Epithelial cell of esophagus (primary cell): Measurements from ENCODE around the gene OR1I1.
A peak's percentile ranks its signal among the peaks of the same experiment; 100 is the strongest.
"Not testable (repeated sequence)": the region's sequence is repeated elsewhere in the genome, so short reads cannot be mapped to it uniquely, and the experiment has no call there.

ENCODE experiments used
- DNase-seq: peaks from one replicate; pipeline ENCODE4 v3.0.0; 2010; ENCODE audit warnings: low read depth
- H3K4me3 ChIP-seq: 2 replicates; pipeline ENCODE4 v1.5.1; 2011; ENCODE audit warnings: mild to moderate bottlenecking, low read length, control low read depth
- TF ChIP-seq, protein P1 (sequence below): IDR thresholded peaks from 2 replicates; pipeline ENCODE4 v1.5.1; 2011; ENCODE audit warnings: low read depth, mild to moderate bottlenecking, low read length, control low read depth, inconsistent platforms; ENCODE audit not compliant: insufficient read depth; ENCODE audit errors: missing control alignments

Gene OR1I1

DNA sequence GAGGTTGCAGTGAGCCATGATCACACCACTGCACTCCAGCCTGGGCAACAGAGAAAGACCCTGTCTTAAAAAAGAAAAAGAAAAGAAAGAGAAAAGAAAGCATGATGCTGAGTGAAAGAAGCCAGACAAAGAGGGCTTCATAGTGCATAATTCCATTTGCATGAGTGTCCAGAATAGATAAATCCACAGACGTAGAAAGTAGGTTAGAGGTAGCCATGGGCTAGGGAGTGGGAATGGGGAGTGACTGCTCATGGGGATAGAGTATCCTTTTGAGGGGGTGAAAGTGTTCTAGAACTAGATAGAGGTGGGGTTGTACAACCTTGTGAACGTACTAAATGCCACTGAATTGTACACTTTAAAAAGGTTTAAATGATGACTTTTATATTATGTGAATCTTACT is 7.6 kb upstream of the OR1I1 start:
- no peak for DNase-seq
- H3K4me3 ChIP-seq = no peak overlapping the region
- TF ChIP-seq, protein P1, sequence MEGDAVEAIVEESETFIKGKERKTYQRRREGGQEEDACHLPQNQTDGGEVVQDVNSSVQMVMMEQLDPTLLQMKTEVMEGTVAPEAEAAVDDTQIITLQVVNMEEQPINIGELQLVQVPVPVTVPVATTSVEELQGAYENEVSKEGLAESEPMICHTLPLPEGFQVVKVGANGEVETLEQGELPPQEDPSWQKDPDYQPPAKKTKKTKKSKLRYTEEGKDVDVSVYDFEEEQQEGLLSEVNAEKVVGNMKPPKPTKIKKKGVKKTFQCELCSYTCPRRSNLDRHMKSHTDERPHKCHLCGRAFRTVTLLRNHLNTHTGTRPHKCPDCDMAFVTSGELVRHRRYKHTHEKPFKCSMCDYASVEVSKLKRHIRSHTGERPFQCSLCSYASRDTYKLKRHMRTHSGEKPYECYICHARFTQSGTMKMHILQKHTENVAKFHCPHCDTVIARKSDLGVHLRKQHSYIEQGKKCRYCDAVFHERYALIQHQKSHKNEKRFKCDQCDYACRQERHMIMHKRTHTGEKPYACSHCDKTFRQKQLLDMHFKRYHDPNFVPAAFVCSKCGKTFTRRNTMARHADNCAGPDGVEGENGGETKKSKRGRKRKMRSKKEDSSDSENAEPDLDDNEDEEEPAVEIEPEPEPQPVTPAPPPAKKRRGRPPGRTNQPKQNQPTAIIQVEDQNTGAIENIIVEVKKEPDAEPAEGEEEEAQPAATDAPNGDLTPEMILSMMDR = no peak

DNA sequence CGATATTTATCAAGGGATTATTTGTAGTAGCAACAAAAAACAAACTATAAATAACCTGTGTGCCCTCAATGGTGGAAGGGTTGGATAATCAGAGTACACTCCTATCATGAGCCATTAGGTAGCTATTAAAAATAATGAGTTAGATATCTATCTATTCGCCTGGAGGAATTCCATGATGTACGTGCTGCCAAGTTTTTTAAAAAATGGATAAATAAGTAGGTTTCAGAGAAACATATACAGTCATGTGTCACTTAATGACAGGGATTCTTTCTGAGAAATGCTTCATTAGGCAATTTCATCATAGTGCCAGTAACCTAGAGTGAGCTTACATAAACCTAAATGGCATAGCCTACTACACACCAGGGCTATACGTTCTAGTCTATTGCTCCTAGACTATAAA is 6.2 kb upstream of the OR1I1 start:
- no peak for DNase-seq
- TF ChIP-seq, protein P1 = no peak

DNA sequence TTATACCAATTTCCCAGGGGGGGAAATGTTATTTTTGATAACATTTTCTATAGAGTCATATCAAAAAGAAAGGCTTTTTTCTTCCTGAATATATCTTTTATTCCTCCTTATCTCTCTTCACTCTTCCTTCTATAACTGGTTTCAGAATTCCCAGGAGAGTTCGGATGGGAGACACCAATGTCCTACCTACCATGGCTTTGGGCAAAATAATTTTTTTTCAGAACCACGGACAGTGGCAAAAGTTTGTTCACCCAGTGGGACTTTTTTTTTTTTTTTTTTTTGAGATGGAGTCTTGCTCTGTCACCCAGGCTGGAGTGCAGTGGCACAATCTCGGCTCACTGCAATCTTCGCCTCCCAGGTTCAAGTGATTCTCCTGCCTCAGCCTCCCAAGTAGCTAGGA is 2.0 kb upstream of the OR1I1 start:
- H3K4me3 ChIP-seq, DNase-seq: not testable (repeated sequence)

More for the DNA sequence above, 6.2 kb upstream of the OR1I1 start:
- no peak overlapping the region for H3K4me3 ChIP-seq

DNA sequence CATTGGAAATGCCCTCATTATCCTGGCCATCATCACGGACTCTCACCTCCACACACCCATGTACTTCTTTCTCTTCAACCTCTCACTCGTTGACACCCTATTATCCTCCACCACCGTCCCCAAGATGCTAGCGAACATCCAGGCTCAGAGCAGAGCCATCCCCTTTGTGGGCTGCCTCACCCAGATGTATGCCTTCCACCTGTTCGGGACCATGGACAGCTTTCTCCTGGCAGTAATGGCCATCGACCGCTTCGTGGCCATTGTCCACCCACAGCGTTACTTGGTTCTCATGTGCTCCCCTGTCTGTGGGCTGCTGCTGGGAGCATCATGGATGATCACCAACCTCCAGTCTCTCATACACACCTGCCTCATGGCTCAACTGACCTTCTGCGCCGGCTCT is 5.2 kb downstream of the OR1I1 start:
- TF ChIP-seq, protein P1 = no peak
- no peak for DNase-seq
- no peak overlapping the region for H3K4me3 ChIP-seq

DNA sequence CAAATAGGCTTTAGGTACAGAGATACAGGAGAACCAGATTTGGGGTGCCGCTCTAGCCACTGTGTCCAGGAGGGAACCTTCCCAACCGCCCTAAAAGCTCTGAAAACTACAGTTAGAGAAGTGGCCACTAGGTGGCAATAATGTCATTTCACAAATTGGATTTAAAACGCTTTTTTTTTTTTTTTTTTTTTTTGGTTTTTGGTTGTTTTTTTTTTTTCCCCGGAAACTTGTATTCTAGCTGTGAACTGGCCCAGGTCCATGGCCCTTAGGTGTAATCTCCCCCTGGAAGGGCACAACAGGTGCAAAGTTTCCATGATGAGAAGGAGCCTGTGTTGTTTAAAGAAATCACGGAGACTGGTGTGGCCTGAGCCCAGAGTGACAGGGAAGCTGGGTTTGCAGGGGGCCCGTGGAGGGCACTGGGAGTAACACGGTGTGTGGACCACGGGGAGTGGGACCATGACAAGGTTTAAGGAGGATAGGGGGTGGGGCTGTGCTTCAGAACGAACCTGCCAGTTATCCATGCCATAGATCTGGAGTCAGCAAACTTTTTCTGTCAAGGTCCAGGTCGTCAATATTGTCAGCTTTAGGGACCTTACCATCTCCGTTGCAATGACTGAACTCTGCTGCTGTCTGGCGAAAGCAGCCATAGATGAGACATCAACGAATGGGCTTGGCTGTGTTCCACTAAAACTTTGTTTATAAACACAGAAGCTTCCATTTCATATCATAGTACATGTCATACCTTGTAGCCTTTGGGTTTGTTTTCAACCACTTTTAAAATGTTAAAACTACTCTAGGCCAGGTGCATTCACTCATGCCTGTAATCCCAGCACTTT is 10.1 kb downstream of the OR1I1 start:
- no peak overlapping the region for H3K4me3 ChIP-seq
- DNase-seq = peak; percentile 71
- TF ChIP-seq, protein P1 = peak; percentile 60

DNA sequence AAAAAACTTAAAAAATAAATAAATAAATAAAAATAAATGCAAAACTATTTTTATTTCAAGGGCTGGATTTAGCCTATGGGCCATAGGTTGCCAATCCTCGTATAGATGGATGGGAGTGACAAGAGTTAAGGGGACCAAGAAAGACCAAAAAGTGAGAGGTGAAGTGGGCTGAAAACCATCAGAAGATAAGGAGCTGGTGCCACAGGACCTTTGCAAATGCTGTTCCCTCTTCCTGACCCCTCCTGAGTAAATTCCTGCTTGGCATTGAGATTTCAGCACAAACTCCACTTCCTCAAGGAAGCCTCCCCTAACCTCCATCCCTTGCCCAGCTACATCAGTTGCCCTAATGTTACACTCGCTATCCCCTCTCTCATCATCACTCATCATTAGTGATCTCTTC is 11.0 kb downstream of the OR1I1 start:
- no peak for DNase-seq
- TF ChIP-seq, protein P1 = no peak
- H3K4me3 ChIP-seq = no peak overlapping the region

DNA sequence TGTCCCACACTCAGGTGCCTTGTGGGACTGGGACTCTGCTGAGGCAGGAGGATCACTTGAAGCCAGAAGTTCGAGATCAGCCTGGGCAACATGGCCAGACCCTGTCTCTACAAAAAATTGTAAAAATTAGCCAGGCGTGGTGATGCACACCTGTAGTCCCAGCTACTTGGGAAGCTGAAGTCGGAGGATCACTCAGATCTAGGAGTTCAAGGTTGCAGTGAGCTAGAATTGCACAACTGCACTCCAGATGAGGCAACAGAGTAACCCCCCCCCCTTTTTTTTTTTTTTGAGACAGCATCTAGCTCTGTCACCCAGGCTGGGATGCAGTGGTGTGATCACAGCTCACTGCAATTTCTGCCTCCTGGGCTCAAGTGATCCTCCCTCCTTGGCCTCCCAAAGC is 14.2 kb downstream of the OR1I1 start:
- no peak for DNase-seq
- H3K4me3 ChIP-seq = no peak overlapping the region
- TF ChIP-seq, protein P1 = no peak

DNA sequence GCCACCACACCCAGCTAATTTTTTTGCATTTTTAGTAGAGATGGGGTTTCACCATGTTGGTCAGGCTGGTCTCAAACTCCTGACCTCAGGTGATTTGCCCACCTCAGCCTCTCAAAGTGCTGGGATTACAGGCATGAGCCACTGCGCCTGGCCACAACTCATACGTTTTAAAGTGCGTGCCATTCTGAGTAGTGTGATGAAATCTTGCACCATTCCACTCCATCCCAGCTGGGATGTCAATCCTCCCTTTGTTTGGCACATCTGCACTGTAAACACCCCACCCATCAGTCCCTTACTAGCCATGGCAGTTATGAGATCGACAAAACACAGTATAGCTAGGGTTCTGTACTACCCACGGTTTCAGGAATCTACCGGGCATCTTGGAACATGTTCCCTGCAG is 16.0 kb downstream of the OR1I1 start:
- peak; percentile 22 for DNase-seq
- not testable (repeated sequence) for H3K4me3 ChIP-seq
